ENCODE results near the gene ENOX1.

DNA sequence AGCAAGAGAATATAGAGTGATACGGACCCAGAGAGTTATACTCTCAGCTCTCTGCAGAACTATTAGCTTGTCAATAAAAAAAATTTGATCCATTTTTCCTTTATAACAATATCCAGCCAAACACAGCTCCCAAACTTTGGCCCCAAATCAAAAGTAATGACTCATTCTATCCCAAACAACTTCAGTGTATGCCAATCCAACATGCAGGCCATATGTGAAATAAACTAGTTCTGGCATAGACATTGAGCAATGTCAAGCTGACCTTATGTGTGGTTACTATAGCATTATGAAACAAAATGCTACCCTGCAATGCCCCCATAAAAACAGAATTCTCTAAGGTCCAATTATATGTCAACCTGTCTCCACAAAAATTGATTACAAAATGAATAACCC is 553.9 kb downstream of the ENOX1 start:
- TF ChIP-seq EP300 (IDR thresholded peaks at IDR 0.05) (no peak), CTCF (IDR thresholded peaks at IDR 0.05) (no peak)
